GM23338 (cell line): ENCODE data around the gene NTN1. TPM values are rescaled to one million over a fixed set of nuclear protein-coding genes. Genes with fewer than 3 reads are reported as not detected.

Experiments
- ATAC-seq: fragments of 200-7000 bp; cut with Tn5 transposase; 3 replicates; pipeline ENCODE4 v1.9.1; 2020
- DNase-seq: peaks from one replicate; pipeline ENCODE4 v3.0.0-alpha.2; 2015; ENCODE audit warnings: low spot score
- H2AFZ ChIP-seq: fragments of 200-600 bp; sonication (generic); 2 replicates; pipeline ENCODE4 v1.8.0; 2016; ENCODE audit warnings: antibody characterized with exemption, mild to moderate bottlenecking, moderate library complexity
- H3F3A ChIP-seq: fragments of 200-600 bp; sonication (generic); replicated peaks from 2 replicates; pipeline ENCODE4 v1.8.0; 2017; ENCODE audit warnings: antibody characterized with exemption, mixed run types, low read depth
- H3K27ac ChIP-seq: fragments of 200-600 bp; sonication (generic); 2 replicates; pipeline ENCODE4 v1.6.1; 2016; ENCODE audit warnings: low read depth
- H3K27me3 ChIP-seq: fragments of 200-600 bp; sonication (generic); 2 replicates; pipeline ENCODE4 v1.8.0; 2016; ENCODE audit warnings: mild to moderate bottlenecking, mixed run types, moderate library complexity; ENCODE audit not compliant: insufficient read depth
- H3K36me3 ChIP-seq: fragments of 200-600 bp; sonication (generic); 2 replicates; pipeline ENCODE4 v1.8.0; 2016; ENCODE audit warnings: mild to moderate bottlenecking; ENCODE audit not compliant: insufficient read depth
- H3K4me1 ChIP-seq: fragments of 200-600 bp; sonication (generic); 2 replicates; pipeline ENCODE4 v1.8.0; 2016; ENCODE audit warnings: mild to moderate bottlenecking, moderate library complexity; ENCODE audit not compliant: insufficient read depth
- H3K4me2 ChIP-seq: fragments of 200-600 bp; sonication (generic); 2 replicates; pipeline ENCODE4 v1.7.1; 2017; ENCODE audit warnings: mixed run types
- H3K4me3 ChIP-seq: fragments of 200-600 bp; sonication (generic); 2 replicates; pipeline ENCODE4 v1.6.1; 2016; ENCODE audit warnings: mixed run types
- H3K79me2 ChIP-seq: fragments of 200-600 bp; sonication (generic); replicated peaks from 2 replicates; pipeline ENCODE4 v1.8.0; 2017; ENCODE audit warnings: mild to moderate bottlenecking; ENCODE audit not compliant: insufficient read depth
- H3K9me2 ChIP-seq: fragments of 200-600 bp; sonication (generic); 2 replicates; pipeline ENCODE4 v1.8.0; 2017; ENCODE audit not compliant: insufficient read depth
- H4K20me1 ChIP-seq: fragments of 200-600 bp; sonication (generic); replicated peaks from 2 replicates; pipeline ENCODE4 v1.8.0; 2017; ENCODE audit warnings: mild to moderate bottlenecking; ENCODE audit not compliant: insufficient read depth
- H3K27ac Mint-ChIP-seq: 2 replicates; pipeline ENCODE4 v1.8.0; 2020; ENCODE audit warnings: inconsistent platforms, mild to moderate bottlenecking, moderate library complexity, mixed read lengths
- H3K27me3 Mint-ChIP-seq: 3 replicates; pipeline ENCODE4 v1.8.0; 2022; ENCODE audit warnings: low read depth, mild to moderate bottlenecking, moderate library complexity, mixed read lengths, inconsistent platforms; ENCODE audit not compliant: insufficient read depth, poor library complexity
- H3K36me3 Mint-ChIP-seq: 3 replicates; pipeline ENCODE4 v1.8.0; 2021; ENCODE audit warnings: low read depth, mild to moderate bottlenecking, inconsistent platforms, moderate library complexity, mixed read lengths
- H3K4me1 Mint-ChIP-seq: 3 replicates; pipeline ENCODE4 v1.8.0; 2020; ENCODE audit warnings: mild to moderate bottlenecking, inconsistent platforms, mixed read lengths
- H3K4me3 Mint-ChIP-seq: 3 replicates; pipeline ENCODE4 v1.8.0; 2021; ENCODE audit warnings: moderate library complexity, mild to moderate bottlenecking, inconsistent platforms, mixed read lengths
- H3K9me3 Mint-ChIP-seq: 3 replicates; pipeline ENCODE4 v1.8.0; 2020; ENCODE audit warnings: moderate library complexity, mild to moderate bottlenecking, inconsistent platforms, mixed read lengths
- CREB1 ChIP-seq: fragments of 250-450 bp; sonication (Bioruptor Pico); IDR thresholded peaks from 2 replicates; pipeline ENCODE4 v1.5.0; 2020; ENCODE audit warnings: low read depth, mild to moderate bottlenecking, moderate library complexity
- CTCF ChIP-seq, 2 experiments: fragments of 200-600 bp in 1 of 2; sonication (generic) in 1 of 2; conservative IDR thresholded peaks; 2 replicates each; pipeline versions ENCODE4 v1.5.1 to v1.6.1; 2016 to 2017; ENCODE audit warnings: antibody characterized with exemption in 2 of 2, low read depth in 2 of 2, mild to moderate bottlenecking in 2 of 2, moderate library complexity in 1 of 2
- ETS1 ChIP-seq: IDR thresholded peaks from 2 replicates; pipeline ENCODE4 v1.6.1; 2016; ENCODE audit warnings: antibody characterized with exemption
- EZH2 ChIP-seq: fragments of 200-600 bp; sonication (generic); IDR thresholded peaks from one replicate; pipeline ENCODE4 v1.8.0; 2017; ENCODE audit warnings: antibody characterized with exemption, mild to moderate bottlenecking, low read depth; ENCODE audit not compliant: unreplicated experiment
- JUNB ChIP-seq: IDR thresholded peaks from one replicate; pipeline ENCODE4 v1.6.1; 2016; ENCODE audit warnings: antibody characterized with exemption; ENCODE audit not compliant: unreplicated experiment
- NANOG ChIP-seq: IDR thresholded peaks from 2 replicates; pipeline ENCODE4 v1.6.1; 2016; ENCODE audit warnings: antibody characterized with exemption, borderline replicate concordance
- ZNF331 ChIP-seq: fragments of 250-450 bp; sonication (Bioruptor Pico); IDR thresholded peaks from 2 replicates; pipeline ENCODE4 v1.5.0; 2020; ENCODE audit warnings: low read depth, mild to moderate bottlenecking, moderate library complexity
- ZNF462 ChIP-seq: fragments of 250-450 bp; sonication (Bioruptor Pico); IDR thresholded peaks from 2 replicates; pipeline ENCODE4 v1.5.0; 2020; ENCODE audit warnings: mild to moderate bottlenecking, moderate library complexity
- polyA plus RNA-seq: library from polyadenylated mRNA; unstranded; fragments of >200 nt; fragmentation: Nextera tagmentation; extraction: Ambion mirVana; gene quantifications from 2 replicates; pipeline ENCODE4 v1.2.1, GENCODE V29; 2016
- total RNA-seq: library from RNA; depleted of rRNA; stranded (reverse); fragments of >200 nt; shearing (Covaris generic); gene quantifications from 2 replicates; pipeline ENCODE4 v1.2.3, GENCODE V29; 2014

NTN1 gene
- total and polyA plus RNA-seq, 2 experiments from 2014 or later = 0.57 to 2.6 TPM

GRCh38 chr17:9273428-9274391 is 252.4 kb downstream of the NTN1 start (continued):
- TF ChIP-seq ZNF462 (CRISPR knock-in tag) (no peak), JUNB (no peak), ETS1 (no peak), EZH2 (no peak), ZNF331 (CRISPR knock-in tag) (no peak), CREB1 (CRISPR knock-in tag) (no peak)

GRCh38 chr17:9274973-9275372 is 253.7 kb downstream of the NTN1 start:
- no peaks in the 10 kb centered on the region for H3K36me3 ChIP-seq
- Mint-ChIP-seq H3K27ac (no peak overlapping the region), H3K27me3 (peaks cover 2% of the 10 kb centered on the region), H3K9me3 (no peaks in the 10 kb centered on the region; the same call in 2 of the 3 replicates), H3K36me3 (no peaks in the 10 kb centered on the region), H3K4me3 (no peak overlapping the region), H3K4me1 (peaks cover 5% of the 10 kb centered on the region; the same call in 2 of the 3 replicates)
- H3K4me2 ChIP-seq = no peak overlapping the region
- no peaks in the 10 kb centered on the region for H3K79me2 ChIP-seq
- no peaks in the 10 kb centered on the region for H3K9me2 ChIP-seq
- no peak for ATAC-seq
- H3K4me3 ChIP-seq = no peak overlapping the region
- no peak overlapping the region for H3K27ac ChIP-seq
- TF ChIP-seq NANOG (no peak), CTCF (conservative IDR thresholded peaks at IDR 0.05; ENCODE audit: low read depth in 2 of 2) (0 out of 4 replicates have a peak, but pooled peaks of 1 of the 2 experiments have one; percentile 12)
- no peak overlapping the region for H2AFZ ChIP-seq
- H3F3A ChIP-seq = no peaks in the 10 kb centered on the region
- no peaks in the 10 kb centered on the region for H3K27me3 ChIP-seq
- DNase-seq = no peak
- H3K4me1 ChIP-seq = no peaks in the 10 kb centered on the region; the same call in 1 of the 2 replicates
- no peaks in the 10 kb centered on the region; the same call in 1 of the 2 replicates for H4K20me1 ChIP-seq
